Sigmoid colon (tissue), 4 donors: ENCODE data around the gene VPS51.

Experiments used
- POLR2A ChIP-seq, 2 donors: fragments of 450-650 bp; IDR thresholded peaks; one replicate each; pipeline ENCODE4 v1.6.1; 2016; ENCODE audit warnings: antibody characterized with exemption in 2 of 2, mild to moderate bottlenecking in 2 of 2, moderate library complexity in 2 of 2
- POLR2AphosphoS5 ChIP-seq, 4 donors: sonication (generic); formaldehyde crosslinking; IDR thresholded peaks; one replicate each; pipeline ENCODE4 v1.6.1; 2017; ENCODE audit warnings: antibody characterized with exemption in 4 of 4

DNA sequence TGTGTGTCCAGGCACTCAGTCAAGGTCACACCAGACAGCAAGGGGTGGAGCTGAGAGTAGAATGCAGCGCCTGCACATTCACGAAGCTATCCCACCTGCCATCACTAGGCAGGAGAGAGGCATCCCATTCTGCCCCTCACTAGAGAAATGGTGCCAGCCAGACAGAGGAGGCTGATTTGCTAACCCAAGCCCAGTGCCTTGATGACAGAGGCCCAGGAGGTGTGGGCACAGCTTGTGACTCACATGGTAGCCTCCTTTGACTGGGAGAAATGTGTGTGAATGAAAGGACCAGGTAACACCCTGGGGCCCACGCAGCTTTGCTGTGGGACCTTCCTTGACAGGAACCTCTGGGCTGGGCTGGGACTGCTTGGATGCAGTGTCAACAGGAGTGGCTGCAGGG lies 32.5 kb upstream of the VPS51 start:
- TF ChIP-seq POLR2AphosphoS5 (IDR thresholded peaks at IDR 0.05) (no peak), POLR2A (IDR thresholded peaks at IDR 0.05) (no peak)
